Measurements from ENCODE around the gene LRRC47.
A peak's percentile ranks its signal among the peaks of the same experiment; 100 is the strongest.

Gene LRRC47

DNA sequence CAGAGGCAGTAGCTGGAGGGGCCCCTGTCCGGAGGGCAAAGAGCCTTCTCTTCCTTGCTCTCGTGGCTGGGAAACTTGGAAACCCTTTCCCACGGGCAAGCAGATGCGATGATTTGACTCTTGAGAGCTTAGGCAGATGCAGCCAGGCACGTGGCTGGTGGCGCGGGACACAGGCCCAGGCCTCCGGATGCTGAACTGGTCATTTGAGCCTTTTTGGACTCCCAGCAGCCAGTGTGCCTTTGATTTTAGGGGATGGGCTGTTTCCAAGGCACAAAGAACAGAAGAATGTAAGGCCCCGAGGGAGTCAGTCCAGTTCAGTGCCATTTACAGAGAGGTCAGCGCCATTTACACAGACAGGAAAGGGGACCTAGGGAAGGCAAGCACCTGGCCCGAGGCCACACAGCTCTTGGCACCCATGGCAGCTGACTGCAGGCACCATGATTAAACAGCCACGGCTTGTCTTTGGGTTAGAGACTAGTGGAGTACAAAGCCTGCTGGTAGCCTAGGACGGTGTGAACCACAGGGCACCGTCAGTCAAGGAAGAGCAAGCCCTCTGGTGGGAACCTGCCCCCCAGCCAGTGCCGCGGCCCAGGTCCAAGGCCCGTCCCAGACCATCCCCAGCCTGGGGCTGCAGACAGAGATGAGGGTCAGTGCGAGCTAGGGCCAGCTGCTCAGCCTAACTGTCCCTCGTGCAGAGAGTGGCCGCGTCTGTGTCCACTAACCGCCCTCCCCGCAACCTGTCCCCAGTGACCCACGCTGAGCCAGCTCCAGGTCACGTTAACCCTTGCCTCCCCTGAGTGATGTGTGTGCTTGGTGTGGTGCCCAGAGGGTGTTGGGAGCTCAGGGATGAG, 64.5 kb downstream of the LRRC47 start:
- no peak overlapping the region for H3K27ac Mint-ChIP-seq
- peaks cover 11% of the 10 kb centered on the region for H3K36me3 Mint-ChIP-seq
- H3K4me1 Mint-ChIP-seq, result no peaks in the 10 kb centered on the region
- ATAC-seq (no peak), DNase-seq (ENCODE audit: low spot score in 2 of 2) (no peak)
- H3K9me3 Mint-ChIP-seq, result no peaks in the 10 kb centered on the region
- H3K4me3 Mint-ChIP-seq, result no peak overlapping the region

DNA sequence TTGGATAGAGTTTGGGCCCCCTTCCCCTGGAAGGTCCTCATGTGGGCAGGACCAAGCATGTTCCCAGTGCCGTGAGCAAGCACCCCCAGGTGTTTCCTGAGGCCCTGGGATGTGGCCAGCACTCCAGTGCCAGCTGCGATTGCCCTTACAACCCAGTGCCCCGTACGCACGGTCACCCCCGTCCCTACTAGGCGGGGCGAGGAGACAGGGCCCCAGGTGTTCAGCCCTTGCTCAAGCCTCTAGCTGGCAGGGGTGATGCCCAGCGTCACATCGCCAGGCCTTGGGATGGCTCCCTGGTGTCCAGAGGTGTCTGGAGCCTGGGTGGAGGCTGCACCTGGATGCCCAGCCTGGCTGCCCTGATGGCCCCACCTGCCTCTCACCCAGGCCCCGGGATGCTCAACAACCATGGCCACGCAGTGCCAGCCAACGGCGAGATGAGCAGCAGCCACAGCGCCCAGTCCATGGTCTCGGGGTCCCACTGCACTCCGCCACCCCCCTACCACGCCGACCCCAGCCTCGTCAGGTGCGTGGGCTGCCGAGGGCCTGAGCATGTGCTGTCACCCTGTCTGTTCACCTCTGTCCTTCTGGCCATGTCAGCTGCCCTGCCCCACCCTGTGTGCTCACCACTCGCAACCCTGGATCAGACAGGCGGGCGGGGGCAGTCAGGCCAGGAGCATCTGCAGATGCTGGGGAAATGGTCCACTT, 65.6 kb downstream of the LRRC47 start:
- ATAC-seq, result no peak
- no peak overlapping the region for H3K27ac Mint-ChIP-seq
- no peaks in the 10 kb centered on the region for H3K9me3 Mint-ChIP-seq
- no peak overlapping the region for H3K4me3 Mint-ChIP-seq
- no peak for DNase-seq (ENCODE audit: low spot score in 2 of 2)
- H3K36me3 Mint-ChIP-seq, result no peaks in the 10 kb centered on the region
- H3K4me1 Mint-ChIP-seq, result no peaks in the 10 kb centered on the region

DNA sequence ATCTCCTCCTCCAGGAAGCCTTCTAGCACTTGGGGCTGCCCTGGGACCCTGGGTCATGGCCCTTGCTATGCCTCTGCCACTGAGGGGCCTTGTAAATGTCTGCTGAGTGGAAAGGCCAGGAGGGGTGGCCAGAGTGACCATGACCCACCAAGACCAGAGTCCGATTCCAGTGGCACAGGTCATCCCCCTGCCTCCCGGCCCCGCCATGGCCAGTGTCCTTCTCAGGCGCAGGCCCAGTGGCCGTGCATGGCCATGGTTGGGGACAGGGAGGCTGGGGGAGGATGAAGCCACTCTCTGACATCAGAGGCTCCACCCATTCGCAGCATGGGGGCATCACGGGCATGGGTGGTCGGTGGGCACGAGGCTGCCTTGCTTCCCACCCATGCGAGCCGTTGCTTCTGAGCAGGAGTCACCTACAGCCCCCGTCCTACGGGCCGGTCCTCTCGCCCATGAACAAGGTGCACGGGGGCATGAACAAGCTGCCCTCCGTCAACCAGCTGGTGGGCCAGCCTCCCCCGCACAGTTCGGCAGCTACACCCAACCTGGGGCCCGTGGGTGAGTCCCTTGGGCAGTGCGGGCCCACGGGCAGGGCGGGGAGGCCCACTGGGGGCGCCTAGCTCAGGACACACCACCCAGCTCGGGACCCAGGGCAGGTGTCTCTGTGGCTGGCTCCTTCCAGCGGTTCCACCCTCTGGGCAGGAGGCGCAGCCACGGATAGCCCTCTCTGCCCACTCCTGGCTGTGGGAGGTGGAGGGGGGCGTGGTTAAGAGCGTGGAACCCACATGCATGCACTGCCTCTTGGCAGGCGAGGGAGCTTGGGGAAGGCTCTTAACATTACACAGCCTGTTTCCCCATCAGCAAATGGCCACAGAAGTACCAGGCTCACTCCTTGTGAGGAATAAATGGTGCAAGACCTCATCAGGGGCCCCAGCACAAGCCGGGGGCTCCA, 66.4 kb downstream of the LRRC47 start:
- ATAC-seq (peak; percentile 14), DNase-seq (ENCODE audit: low spot score in 2 of 2) (no peak)
- Mint-ChIP-seq H3K4me1 (no peaks in the 10 kb centered on the region), H3K36me3 (no peaks in the 10 kb centered on the region), H3K9me3 (no peaks in the 10 kb centered on the region), H3K4me3 (no peak overlapping the region), H3K27ac (no peak overlapping the region)

Data from stimulated activated effector memory CD8-positive, alpha-beta T cell treated with anti-CD3 and anti-CD28 coated beads, Interleukin-12 subunit alpha, Interleukin-12 subunit beta, amount 100 ng/mL, for 72 hours (primary cell).